Testis (tissue), 3 donors: Measurements from ENCODE around the gene HGFAC. TPM values are rescaled to one million over a fixed set of nuclear protein-coding genes. Genes with fewer than 3 reads are reported as not detected.

Source experiments
- DNase-seq: peaks from one replicate; pipeline ENCODE4 v3.0.0-alpha.2; 2019
- H3K27ac ChIP-seq, 2 donors: fragments of 200-600 bp; sonication (generic); one replicate each; pipeline ENCODE4 v1.5.1; 2019
- H3K27me3 ChIP-seq: fragments of 200-600 bp; sonication (generic); one replicate; pipeline ENCODE4 v1.5.1; 2019
- H3K36me3 ChIP-seq: fragments of 200-600 bp; sonication (generic); one replicate; pipeline ENCODE4 v1.5.1; 2017; ENCODE audit warnings: low read depth; ENCODE audit errors: missing control alignments
- H3K4me1 ChIP-seq: fragments of 200-600 bp; sonication (generic); one replicate; pipeline ENCODE4 v1.5.1; 2019
- H3K4me3 ChIP-seq, 2 donors: fragments of 200-600 bp; sonication (generic); one replicate each; pipeline ENCODE4 v1.5.1; 2017 to 2019
- H3K9me3 ChIP-seq: fragments of 200-600 bp; sonication (generic); one replicate; pipeline ENCODE4 v1.5.1; 2017
- CTCF ChIP-seq, 3 experiments: fragments of 450-650 bp in 2 of 3; fragments of 200-600 bp in 1 of 3; sonication (generic) in 1 of 3; IDR thresholded peaks; one replicate each; pipeline ENCODE4 v1.5.1; 2016 to 2019; ENCODE audit warnings: antibody characterized with exemption in 3 of 3, mild to moderate bottlenecking in 2 of 3, moderate library complexity in 1 of 3
- POLR2A ChIP-seq: fragments of 450-650 bp; IDR thresholded peaks from one replicate; pipeline ENCODE4 v1.6.1; 2017; ENCODE audit warnings: antibody characterized with exemption, mild to moderate bottlenecking, moderate library complexity
- WGBS, 2 donors: methylation state at CpG; one replicate each; pipeline ENCODE4 v1.1.5; 2018; 5-methylcytosine and 5-hydroxymethylcytosine counted together
- intact Hi-C: fragments of 100-400 bp; cut with DNase I; formaldehyde crosslinking; loops from one replicate; pipeline ENCODE4 v1.15.1; 2023; ENCODE audit warnings: low total_unique reads
- polyA plus RNA-seq: library from polyadenylated mRNA; stranded (reverse); fragments of 350-450 nt; fragmentation: Illumina TruSeq; extraction: RNeasy Lipid Tissue Mini Kit (QIAGEN cat#74804); gene quantifications from one replicate; pipeline ENCODE4 v1.2.3, GENCODE V29; 2014; ENCODE audit warnings: low read depth, low replicate concordance; ENCODE audit not compliant: insufficient read depth
- total RNA-seq, 2 donors: library from RNA; depleted of rRNA; stranded (reverse); fragments of >200 nt; gene quantifications; one replicate each; pipeline ENCODE4 v1.2.3, GENCODE V29; 2016

The HGFAC gene
- total and polyA plus RNA-seq, 3 donors from 2014 or later: 15.5 to 72.3 (median 16.8) TPM

DNA sequence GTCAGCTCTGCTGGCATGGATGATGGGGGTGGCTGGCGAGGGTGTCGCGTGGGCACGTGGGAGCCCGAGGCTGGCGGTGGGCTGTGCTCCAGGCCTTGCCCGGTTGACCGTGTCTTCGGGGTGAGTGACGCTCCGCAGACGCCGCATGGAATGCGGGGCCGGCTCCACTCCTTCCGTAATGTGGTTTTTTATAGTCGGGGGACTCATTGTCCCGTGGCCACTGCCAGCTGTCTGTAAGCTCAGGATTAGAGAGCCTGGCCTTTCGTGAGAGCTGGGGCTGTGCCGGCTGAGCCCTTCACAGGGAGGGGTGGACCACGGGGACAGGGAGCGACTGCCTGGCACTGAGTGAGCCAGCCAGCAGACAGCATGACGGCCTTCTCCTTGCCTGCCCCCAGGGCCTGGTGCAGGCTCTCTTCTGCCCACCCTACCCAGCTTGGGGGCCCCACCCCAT lies 41.7 kb downstream of the HGFAC start:
- H3K27ac ChIP-seq: no peak overlapping the region
- WGBS, 2 donors: 66 to 76% methylated on average over 5 to 22 of the region's 23 CpGs
- peaks cover 3% of the 10 kb centered on the region for H3K4me1 ChIP-seq
- intact Hi-C loops: no loop called here
- no peaks in the 10 kb centered on the region for H3K27me3 ChIP-seq
- DNase-seq: no peak
- no peaks in the 10 kb centered on the region for H3K9me3 ChIP-seq
- H3K4me3 ChIP-seq: no peak overlapping the region
- H3K36me3 ChIP-seq: no peaks in the 10 kb centered on the region
- TF ChIP-seq POLR2A (no peak), CTCF (IDR thresholded peaks at IDR 0.05) (no peak)

DNA sequence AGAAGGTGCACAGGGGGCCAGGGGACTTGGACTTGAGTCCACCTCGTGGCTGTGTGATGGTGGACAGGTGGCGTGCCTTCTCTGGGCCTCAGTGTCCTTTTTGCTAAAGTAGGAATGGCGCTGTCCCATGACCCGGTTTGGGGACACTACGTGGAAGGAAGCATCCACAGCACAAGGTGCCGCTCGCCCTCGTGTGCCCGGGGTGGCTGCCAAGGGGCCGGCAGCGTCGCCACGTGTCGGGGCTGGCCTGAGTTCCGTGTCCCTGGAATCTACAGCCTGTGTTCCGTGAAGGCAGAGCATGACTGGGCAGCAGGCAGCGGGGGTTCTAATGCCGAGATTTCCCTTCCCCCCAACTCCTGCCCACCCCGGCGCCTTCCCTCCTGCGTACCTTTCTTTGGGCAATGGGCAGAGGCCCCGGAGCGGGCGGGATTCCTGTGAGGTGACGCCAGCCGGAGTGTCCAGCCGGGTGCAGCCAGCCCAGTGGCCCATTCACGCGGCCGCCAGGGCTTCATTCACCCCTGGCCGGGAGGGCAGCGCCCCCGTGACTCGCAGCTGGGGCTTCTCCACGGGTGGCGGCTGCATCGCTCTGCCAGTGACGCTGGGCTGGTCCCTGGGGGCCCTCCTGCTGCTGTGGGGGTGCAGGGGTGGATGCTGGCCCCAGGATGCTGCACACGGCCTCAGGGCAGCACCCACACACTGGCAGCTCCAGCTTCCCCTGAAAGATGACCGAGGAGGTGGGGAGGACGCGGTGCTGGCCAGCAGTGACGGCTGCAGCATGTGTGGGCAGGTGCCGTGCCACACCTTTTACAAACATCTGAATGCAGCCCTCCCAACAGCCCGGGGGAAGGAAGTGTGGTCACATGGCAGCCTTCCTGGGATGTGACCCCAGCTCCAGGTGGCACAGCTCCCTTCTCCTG lies 42.5 kb downstream of the HGFAC start:
- no peaks in the 10 kb centered on the region for H3K27me3 ChIP-seq
- no peak for DNase-seq
- WGBS, 2 donors: 62 to 68% methylated on average over 5 to 45 of the region's 45 CpGs
- intact Hi-C loops: no loop called here
- no peak overlapping the region for H3K4me3 ChIP-seq
- H3K4me1 ChIP-seq: peaks cover 3% of the 10 kb centered on the region
- no peaks in the 10 kb centered on the region for H3K36me3 ChIP-seq
- H3K9me3 ChIP-seq: no peaks in the 10 kb centered on the region
- no peak overlapping the region for H3K27ac ChIP-seq
- TF ChIP-seq POLR2A (no peak), CTCF (IDR thresholded peaks at IDR 0.05) (no peak)

GRCh38 chr4:3485011-3485791 lies 43.4 kb downstream of the HGFAC start:
- TF ChIP-seq POLR2A (no peak), CTCF (IDR thresholded peaks at IDR 0.05) (no peak)
- WGBS, 2 donors: 48 to 54% methylated on average over 18 to 36 of the region's 36 CpGs
- Histone ChIP-seq H3K27ac (no peak overlapping the region), H3K36me3 (no peaks in the 10 kb centered on the region), H3K4me3 (no peak overlapping the region), H3K4me1 (peaks cover 3% of the 10 kb centered on the region), H3K27me3 (no peaks in the 10 kb centered on the region), H3K9me3 (no peaks in the 10 kb centered on the region)
- no peak for DNase-seq
- intact Hi-C loops: no loop called here

- H3K27me3 ChIP-seq: no peaks in the 10 kb centered on the region
- no peaks in the 10 kb centered on the region for H3K36me3 ChIP-seq
- 60 to 83% methylated on average over 3 to 21 of the region's 25 CpGs for WGBS, 2 donors
- H3K27ac ChIP-seq: no peak overlapping the region
- no peak overlapping the region for H3K4me3 ChIP-seq
- TF ChIP-seq CTCF (IDR thresholded peaks at IDR 0.05) (no peak), POLR2A (no peak)
- peaks cover 3% of the 10 kb centered on the region for H3K4me1 ChIP-seq
- intact Hi-C loops: no loop called here
- DNase-seq: no peak
- H3K9me3 ChIP-seq: no peaks in the 10 kb centered on the region
These were observed 44.2 kb downstream of the HGFAC start for GRCh38 chr4:3485886-3486540.
